Transverse colon (tissue), 3 donors: ENCODE measurements around the gene MAN1C1.

Experiments
- POLR2A ChIP-seq: fragments of 450-650 bp; IDR thresholded peaks from one replicate; pipeline ENCODE4 v1.6.1; 2016; ENCODE audit warnings: antibody characterized with exemption, mild to moderate bottlenecking, moderate library complexity
- TF ChIP-seq, protein P1 (sequence below), 5 experiments: fragments of 200-600 bp in 3 of 5; fragments of 450-650 bp in 2 of 5; sonication (generic) in 3 of 5; IDR thresholded peaks; 1 replicate in 2 of 5; 2 replicates in 3 of 5; pipeline ENCODE4 v1.5.1; 2016 to 2017; ENCODE audit warnings: antibody characterized with exemption in 5 of 5, inconsistent platforms in 3 of 5, mild to moderate bottlenecking in 2 of 5, moderate library complexity in 1 of 5

DNA sequence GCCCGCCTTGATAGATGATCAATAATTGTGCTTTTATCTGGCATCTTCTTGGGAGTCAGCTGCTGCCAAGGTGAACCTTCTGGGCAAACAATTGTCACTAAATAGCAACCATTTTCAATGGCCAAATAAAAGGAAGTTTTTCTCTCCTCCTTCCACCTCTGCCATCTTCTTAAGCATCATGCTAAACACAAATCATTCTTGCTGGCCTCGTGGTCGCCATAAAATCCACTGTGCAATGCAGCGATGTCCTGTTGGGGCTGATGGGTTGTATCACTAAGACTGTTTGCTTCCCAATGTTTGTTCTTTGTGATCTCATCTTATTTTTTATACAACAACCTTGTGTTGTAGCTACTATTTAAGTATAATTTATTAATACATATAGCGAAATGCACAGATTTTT, 8.0 kb downstream of the MAN1C1 start:
- TF ChIP-seq, protein P1, sequence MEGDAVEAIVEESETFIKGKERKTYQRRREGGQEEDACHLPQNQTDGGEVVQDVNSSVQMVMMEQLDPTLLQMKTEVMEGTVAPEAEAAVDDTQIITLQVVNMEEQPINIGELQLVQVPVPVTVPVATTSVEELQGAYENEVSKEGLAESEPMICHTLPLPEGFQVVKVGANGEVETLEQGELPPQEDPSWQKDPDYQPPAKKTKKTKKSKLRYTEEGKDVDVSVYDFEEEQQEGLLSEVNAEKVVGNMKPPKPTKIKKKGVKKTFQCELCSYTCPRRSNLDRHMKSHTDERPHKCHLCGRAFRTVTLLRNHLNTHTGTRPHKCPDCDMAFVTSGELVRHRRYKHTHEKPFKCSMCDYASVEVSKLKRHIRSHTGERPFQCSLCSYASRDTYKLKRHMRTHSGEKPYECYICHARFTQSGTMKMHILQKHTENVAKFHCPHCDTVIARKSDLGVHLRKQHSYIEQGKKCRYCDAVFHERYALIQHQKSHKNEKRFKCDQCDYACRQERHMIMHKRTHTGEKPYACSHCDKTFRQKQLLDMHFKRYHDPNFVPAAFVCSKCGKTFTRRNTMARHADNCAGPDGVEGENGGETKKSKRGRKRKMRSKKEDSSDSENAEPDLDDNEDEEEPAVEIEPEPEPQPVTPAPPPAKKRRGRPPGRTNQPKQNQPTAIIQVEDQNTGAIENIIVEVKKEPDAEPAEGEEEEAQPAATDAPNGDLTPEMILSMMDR (IDR thresholded peaks at IDR 0.05) = no peak
- no peak for TF ChIP-seq POLR2A
